B cell (primary cell): ENCODE measurements around the gene LMBRD1.

ENCODE experiments used
- EZH2 ChIP-seq: IDR thresholded peaks from 2 replicates; pipeline ENCODE4 v1.6.1; 2012; ENCODE audit warnings: borderline replicate concordance, low read depth, mild to moderate bottlenecking, moderate library complexity, low read length; ENCODE audit not compliant: insufficient read depth, poor library complexity, severe bottlenecking
- TF ChIP-seq, protein P1 (sequence below): fragments of 200-600 bp; IDR thresholded peaks from one replicate; pipeline ENCODE4 v1.8.0; 2022; ENCODE audit warnings: antibody characterized with exemption, mild to moderate bottlenecking

GRCh38 chr6:69719602-69720193 lies 77.1 kb downstream of the LMBRD1 start:
- TF ChIP-seq, protein P1, sequence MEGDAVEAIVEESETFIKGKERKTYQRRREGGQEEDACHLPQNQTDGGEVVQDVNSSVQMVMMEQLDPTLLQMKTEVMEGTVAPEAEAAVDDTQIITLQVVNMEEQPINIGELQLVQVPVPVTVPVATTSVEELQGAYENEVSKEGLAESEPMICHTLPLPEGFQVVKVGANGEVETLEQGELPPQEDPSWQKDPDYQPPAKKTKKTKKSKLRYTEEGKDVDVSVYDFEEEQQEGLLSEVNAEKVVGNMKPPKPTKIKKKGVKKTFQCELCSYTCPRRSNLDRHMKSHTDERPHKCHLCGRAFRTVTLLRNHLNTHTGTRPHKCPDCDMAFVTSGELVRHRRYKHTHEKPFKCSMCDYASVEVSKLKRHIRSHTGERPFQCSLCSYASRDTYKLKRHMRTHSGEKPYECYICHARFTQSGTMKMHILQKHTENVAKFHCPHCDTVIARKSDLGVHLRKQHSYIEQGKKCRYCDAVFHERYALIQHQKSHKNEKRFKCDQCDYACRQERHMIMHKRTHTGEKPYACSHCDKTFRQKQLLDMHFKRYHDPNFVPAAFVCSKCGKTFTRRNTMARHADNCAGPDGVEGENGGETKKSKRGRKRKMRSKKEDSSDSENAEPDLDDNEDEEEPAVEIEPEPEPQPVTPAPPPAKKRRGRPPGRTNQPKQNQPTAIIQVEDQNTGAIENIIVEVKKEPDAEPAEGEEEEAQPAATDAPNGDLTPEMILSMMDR, result peak; percentile 32
- TF ChIP-seq EZH2, result no peak
